Ovary (tissue), 1 donor: Measurements from ENCODE around the gene HLA-B.

Experiments
- EP300 ChIP-seq: sonication (generic); formaldehyde crosslinking; IDR thresholded peaks from one replicate; pipeline ENCODE4 v1.6.1; 2017; ENCODE audit warnings: antibody characterized with exemption
- POLR2A ChIP-seq: fragments of 450-650 bp; IDR thresholded peaks from one replicate; pipeline ENCODE4 v1.6.1; 2017; ENCODE audit warnings: antibody characterized with exemption, mild to moderate bottlenecking, moderate library complexity

- TF ChIP-seq POLR2A (no peak), EP300 (no peak)
These were observed 4.7 kb downstream of the HLA-B start for GRCh38 chr6:31352310-31352682.
